ENCODE results near the gene TMEM267.

DNA sequence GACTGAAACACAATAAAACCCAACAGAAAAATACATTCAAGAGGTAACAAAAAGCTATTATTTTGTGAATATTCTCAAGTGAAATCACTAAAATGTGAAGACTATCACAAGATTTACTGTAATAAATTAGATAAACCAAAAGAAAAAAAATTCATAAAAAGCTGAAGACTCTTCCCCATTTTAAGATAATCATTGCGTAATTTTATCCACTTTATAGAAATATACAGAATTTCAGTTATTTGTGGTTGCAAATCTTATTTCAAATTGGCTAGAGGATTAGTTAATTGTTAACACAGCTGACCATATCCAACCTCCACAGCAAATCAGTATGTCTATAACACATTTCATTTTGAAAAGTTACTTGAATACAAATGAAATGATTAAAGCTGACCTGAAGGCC is 7.7 kb upstream of the TMEM267 start:
- TF ChIP-seq, protein P1, sequence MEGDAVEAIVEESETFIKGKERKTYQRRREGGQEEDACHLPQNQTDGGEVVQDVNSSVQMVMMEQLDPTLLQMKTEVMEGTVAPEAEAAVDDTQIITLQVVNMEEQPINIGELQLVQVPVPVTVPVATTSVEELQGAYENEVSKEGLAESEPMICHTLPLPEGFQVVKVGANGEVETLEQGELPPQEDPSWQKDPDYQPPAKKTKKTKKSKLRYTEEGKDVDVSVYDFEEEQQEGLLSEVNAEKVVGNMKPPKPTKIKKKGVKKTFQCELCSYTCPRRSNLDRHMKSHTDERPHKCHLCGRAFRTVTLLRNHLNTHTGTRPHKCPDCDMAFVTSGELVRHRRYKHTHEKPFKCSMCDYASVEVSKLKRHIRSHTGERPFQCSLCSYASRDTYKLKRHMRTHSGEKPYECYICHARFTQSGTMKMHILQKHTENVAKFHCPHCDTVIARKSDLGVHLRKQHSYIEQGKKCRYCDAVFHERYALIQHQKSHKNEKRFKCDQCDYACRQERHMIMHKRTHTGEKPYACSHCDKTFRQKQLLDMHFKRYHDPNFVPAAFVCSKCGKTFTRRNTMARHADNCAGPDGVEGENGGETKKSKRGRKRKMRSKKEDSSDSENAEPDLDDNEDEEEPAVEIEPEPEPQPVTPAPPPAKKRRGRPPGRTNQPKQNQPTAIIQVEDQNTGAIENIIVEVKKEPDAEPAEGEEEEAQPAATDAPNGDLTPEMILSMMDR (IDR thresholded peaks at IDR 0.05) = no peak
- TF ChIP-seq POLR2A (IDR thresholded peaks at IDR 0.05) (no peak), EP300 (IDR thresholded peaks at IDR 0.05) (no peak)

All from ovary (tissue), 3 donors.